ENCODE results near the gene RAB26.
"Not testable (repeated sequence)": the region's sequence is repeated elsewhere in the genome, so short reads cannot be mapped to it uniquely, and the experiment has no call there.

The RAB26 gene

GRCh38 chr16:2199095-2199494, 50.7 kb downstream of the RAB26 start:
- DNase-seq = no peak

- no peak for DNase-seq
These were observed 51.3 kb downstream of the RAB26 start for GRCh38 chr16:2199621-2200139.

- no peak for DNase-seq
These were observed 51.9 kb downstream of the RAB26 start for GRCh38 chr16:2200313-2200712.

- DNase-seq = not testable (repeated sequence)
These were observed 54.8 kb downstream of the RAB26 start for GRCh38 chr16:2203119-2203688.
